Sigmoid colon (tissue), 7 donors: ENCODE data around the gene A3GALT2. TPM values are rescaled to one million over a fixed set of nuclear protein-coding genes. Genes with fewer than 3 reads are reported as not detected.

Experiments used
- DNase-seq: peaks from one replicate; pipeline ENCODE4 v3.0.0-alpha.2; 2019
- H3K27ac ChIP-seq, 4 donors: fragments of 200-600 bp; sonication (generic); one replicate each; pipeline ENCODE4 v1.5.1; 2016 to 2019; ENCODE audit warnings: mild to moderate bottlenecking in 1 of 4
- H3K27me3 ChIP-seq, 3 donors: fragments of 200-600 bp; sonication (generic); one replicate each; pipeline ENCODE4 v1.5.1; 2019; ENCODE audit warnings: mild to moderate bottlenecking in 1 of 3
- H3K36me3 ChIP-seq, 4 donors: fragments of 200-600 bp; sonication (generic); one replicate each; pipeline ENCODE4 v1.5.1; 2016 to 2019
- H3K4me1 ChIP-seq, 4 donors: fragments of 200-600 bp; sonication (generic); one replicate each; pipeline ENCODE4 v1.5.1; 2017 to 2019
- H3K4me3 ChIP-seq, 4 donors: fragments of 200-600 bp; sonication (generic); one replicate each; pipeline ENCODE4 v1.5.1; 2017 to 2019; ENCODE audit warnings: mild to moderate bottlenecking in 2 of 4, moderate library complexity in 1 of 4
- H3K9me3 ChIP-seq, 4 donors: fragments of 200-600 bp in 3 of 4; sonication (generic) in 3 of 4; one replicate each; pipeline versions ENCODE4 v1.5.1 to v1.6.1; 2013 to 2019
- CTCF ChIP-seq, 4 experiments: fragments of 450-650 bp in 3 of 4; fragments of 200-600 bp in 1 of 4; IDR thresholded peaks; one replicate each; pipeline ENCODE4 v1.5.1; 2016 to 2019; ENCODE audit warnings: antibody characterized with exemption in 4 of 4, mild to moderate bottlenecking in 3 of 4, moderate library complexity in 2 of 4
- EP300 ChIP-seq, 4 donors: sonication (generic); formaldehyde crosslinking; IDR thresholded peaks; one replicate each; pipeline ENCODE4 v1.6.1; 2017; ENCODE audit warnings: antibody characterized with exemption in 4 of 4
- POLR2A ChIP-seq, 2 donors: fragments of 450-650 bp; IDR thresholded peaks; one replicate each; pipeline ENCODE4 v1.6.1; 2016; ENCODE audit warnings: antibody characterized with exemption in 2 of 2, mild to moderate bottlenecking in 2 of 2, moderate library complexity in 2 of 2
- POLR2AphosphoS5 ChIP-seq, 4 donors: sonication (generic); formaldehyde crosslinking; IDR thresholded peaks; one replicate each; pipeline ENCODE4 v1.6.1; 2017; ENCODE audit warnings: antibody characterized with exemption in 4 of 4
- WGBS, 2 donors: extraction: QIAGEN DNeasy Blood & Tissue Kit; methylation state at CpG; one replicate each; pipeline ENCODE4 v1.1.7; 2013; 5-methylcytosine and 5-hydroxymethylcytosine counted together
- intact Hi-C: fragments of 100-400 bp; cut with DNase I; formaldehyde crosslinking; loops from one replicate; pipeline ENCODE4 v1.15.1; 2023
- polyA plus RNA-seq, 3 donors: library from polyadenylated mRNA; stranded (reverse); fragments of 200-250 nt; gene quantifications; one replicate each; pipeline ENCODE4 v1.2.3, GENCODE V29; 2013
- total RNA-seq, 4 donors: library from RNA; depleted of rRNA; stranded (reverse); fragments of >200 nt; gene quantifications; one replicate each; pipeline ENCODE4 v1.1.0, GENCODE V29; 2016
- donor health status: healthy with polysubstance abuse.
- donor health status: Bipolar disorder and iron deficiency.
- donor health status: healthy.

A3GALT2 gene
- total and polyA plus RNA-seq, 7 donors: not detected

- peaks cover 13 to 91% (median 43%) of the 10 kb centered on the region in 4 donors for H3K36me3 ChIP-seq
- intact Hi-C loops: no loop called here
- H3K9me3 ChIP-seq: no peaks in the 10 kb centered on the region
- no peaks in the 10 kb centered on the region for H3K27me3 ChIP-seq
- no peak overlapping the region for H3K27ac ChIP-seq
- TF ChIP-seq POLR2A (IDR thresholded peaks at IDR 0.05): no peak
- no peak for TF ChIP-seq POLR2AphosphoS5 (IDR thresholded peaks at IDR 0.05)
- no peak for TF ChIP-seq CTCF (IDR thresholded peaks at IDR 0.05)
- no peak for TF ChIP-seq EP300 (IDR thresholded peaks at IDR 0.05)
- WGBS, 2 donors: 95 to 98% methylated on average over 29 of the region's 29 CpGs
- no peak overlapping the region for H3K4me3 ChIP-seq
- DNase-seq: peak; percentile 66
- no peaks in the 10 kb centered on the region for H3K4me1 ChIP-seq
Observed at GRCh38 chr1:33280091-33280661, 40.7 kb downstream of the A3GALT2 start.

GRCh38 chr1:33277488-33278084 lies 43.3 kb downstream of the A3GALT2 start:
- 94 to 95% methylated on average over 11 of the region's 11 CpGs for WGBS, 2 donors
- Histone ChIP-seq H3K4me3 (no peak overlapping the region), H3K27me3 (no peaks in the 10 kb centered on the region), H3K4me1 (peaks cover 0 to 3% (median 0%) of the 10 kb centered on the region in 4 donors), H3K36me3 (peaks cover 13 to 72% (median 38%) of the 10 kb centered on the region in 4 donors), H3K9me3 (no peaks in the 10 kb centered on the region), H3K27ac (no peak overlapping the region)
- intact Hi-C loops: no loop called here
- DNase-seq: peak; percentile 45
- TF ChIP-seq CTCF (IDR thresholded peaks at IDR 0.05) (no peak), EP300 (IDR thresholded peaks at IDR 0.05) (no peak), POLR2A (IDR thresholded peaks at IDR 0.05) (no peak), POLR2AphosphoS5 (IDR thresholded peaks at IDR 0.05) (no peak)

GRCh38 chr1:33276573-33277298 lies 44.2 kb downstream of the A3GALT2 start:
- peaks cover 8 to 63% (median 33%) of the 10 kb centered on the region in 4 donors for H3K36me3 ChIP-seq
- H3K9me3 ChIP-seq: no peaks in the 10 kb centered on the region
- H3K27ac ChIP-seq: no peak overlapping the region
- intact Hi-C loops: no loop called here
- DNase-seq: peak; percentile 57
- no peak for TF ChIP-seq CTCF (IDR thresholded peaks at IDR 0.05)
- TF ChIP-seq POLR2AphosphoS5 (IDR thresholded peaks at IDR 0.05): no peak
- TF ChIP-seq POLR2A (IDR thresholded peaks at IDR 0.05): no peak
- no peak for TF ChIP-seq EP300 (IDR thresholded peaks at IDR 0.05)
- 91% methylated on average over 30 of the region's 30 CpGs for WGBS, 2 donors
- H3K27me3 ChIP-seq: no peaks in the 10 kb centered on the region
- no peak overlapping the region for H3K4me3 ChIP-seq
- H3K4me1 ChIP-seq: peaks cover 0 to 3% (median 1%) of the 10 kb centered on the region in 4 donors

- Histone ChIP-seq H3K9me3 (no peaks in the 10 kb centered on the region), H3K4me1 (peaks cover 0 to 11% (median 3%) of the 10 kb centered on the region in 4 donors), H3K36me3 (peaks cover under 1 to 55% (median 25%) of the 10 kb centered on the region in 4 donors), H3K27ac (no peak overlapping the region), H3K27me3 (no peaks in the 10 kb centered on the region), H3K4me3 (no peak overlapping the region)
- 97 to 98% methylated on average over 45 of the region's 45 CpGs for WGBS, 2 donors
- TF ChIP-seq POLR2A (IDR thresholded peaks at IDR 0.05) (no peak), EP300 (IDR thresholded peaks at IDR 0.05) (no peak), POLR2AphosphoS5 (IDR thresholded peaks at IDR 0.05) (no peak)
- intact Hi-C loops: no loop called here
- DNase-seq: peak; percentile 56
Observed at GRCh38 chr1:33275706-33276572, 45.0 kb downstream of the A3GALT2 start.
